GM21423 (cell line): ENCODE results near the gene CCDC149.

Experiments
- ATAC-seq: cut with Tn5 transposase; IDR thresholded peaks from one replicate; pipeline ENCODE4 v1.9.1; 2021; ENCODE audit warnings: mild to moderate bottlenecking, moderate library complexity; ENCODE audit not compliant: unreplicated experiment

The CCDC149 gene

DNA sequence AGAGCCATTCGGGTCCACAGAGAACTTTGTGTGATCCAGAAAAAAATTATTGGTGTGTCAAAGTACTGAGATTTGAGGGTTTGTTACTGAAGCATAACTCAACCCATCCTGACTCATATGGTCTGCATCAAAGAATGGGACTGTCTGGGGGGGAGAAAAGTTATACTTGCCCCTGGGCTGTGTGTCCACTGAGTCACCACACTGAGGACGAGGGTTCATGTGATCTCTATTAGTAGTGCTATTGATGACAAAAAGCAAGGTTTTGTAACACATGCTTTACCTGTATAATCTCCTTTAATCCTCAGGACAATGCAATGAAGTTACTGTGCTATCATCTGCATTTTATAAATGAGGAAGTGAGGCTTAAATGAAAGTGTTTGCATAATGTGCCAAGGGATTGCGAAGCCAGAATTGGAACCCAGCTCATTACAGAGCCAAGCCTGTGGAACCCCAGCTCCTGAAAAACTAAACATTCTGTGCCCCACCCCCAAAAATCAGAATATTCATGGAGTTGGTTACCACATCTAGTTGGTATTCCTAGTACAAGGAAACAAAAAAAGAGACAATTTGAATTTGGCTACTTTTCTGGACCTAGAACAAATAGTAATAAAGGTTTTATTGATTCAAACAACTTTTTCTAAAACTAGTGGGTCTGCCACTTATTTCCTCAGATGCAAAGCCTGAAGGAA lies 31.2 kb downstream of the CCDC149 start:
- ATAC-seq = no peak

DNA sequence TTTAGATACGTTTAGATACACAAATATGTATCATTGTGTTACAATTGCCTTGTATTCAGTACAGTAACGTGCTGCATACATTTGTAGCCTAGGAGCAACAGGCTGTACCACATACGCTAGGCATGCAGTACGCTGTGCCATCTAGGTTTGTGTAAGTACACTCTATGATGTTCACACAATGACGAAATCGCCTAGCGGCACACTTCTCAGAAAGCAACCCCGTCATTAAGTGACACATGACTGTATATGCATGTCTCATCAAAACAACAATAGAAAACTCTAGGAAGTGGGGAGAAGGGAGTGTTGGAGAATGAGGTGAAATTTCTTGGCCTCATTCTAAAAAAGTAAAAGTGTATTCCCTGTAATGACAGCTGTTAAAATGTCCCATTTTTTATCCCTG lies 32.7 kb downstream of the CCDC149 start:
- no peak for ATAC-seq

DNA sequence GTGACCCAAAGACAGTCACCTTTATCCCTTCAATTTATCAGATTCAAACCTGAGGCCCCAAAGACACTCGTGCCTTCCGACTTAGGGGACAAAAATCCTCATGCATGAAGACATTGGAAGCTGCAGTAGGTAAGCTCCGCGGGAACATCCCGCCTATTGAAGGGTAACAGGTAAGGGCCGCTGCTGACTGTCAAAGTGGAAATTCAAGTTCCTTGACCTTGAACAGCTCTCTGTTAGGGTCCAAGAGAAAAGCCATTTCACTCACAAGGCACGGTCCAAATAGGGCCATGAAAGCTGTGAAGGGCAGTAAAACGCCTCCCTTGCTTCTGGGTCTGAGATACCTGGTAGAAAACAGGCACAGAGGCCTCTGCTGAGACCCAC lies 34.2 kb downstream of the CCDC149 start:
- ATAC-seq = no peak

DNA sequence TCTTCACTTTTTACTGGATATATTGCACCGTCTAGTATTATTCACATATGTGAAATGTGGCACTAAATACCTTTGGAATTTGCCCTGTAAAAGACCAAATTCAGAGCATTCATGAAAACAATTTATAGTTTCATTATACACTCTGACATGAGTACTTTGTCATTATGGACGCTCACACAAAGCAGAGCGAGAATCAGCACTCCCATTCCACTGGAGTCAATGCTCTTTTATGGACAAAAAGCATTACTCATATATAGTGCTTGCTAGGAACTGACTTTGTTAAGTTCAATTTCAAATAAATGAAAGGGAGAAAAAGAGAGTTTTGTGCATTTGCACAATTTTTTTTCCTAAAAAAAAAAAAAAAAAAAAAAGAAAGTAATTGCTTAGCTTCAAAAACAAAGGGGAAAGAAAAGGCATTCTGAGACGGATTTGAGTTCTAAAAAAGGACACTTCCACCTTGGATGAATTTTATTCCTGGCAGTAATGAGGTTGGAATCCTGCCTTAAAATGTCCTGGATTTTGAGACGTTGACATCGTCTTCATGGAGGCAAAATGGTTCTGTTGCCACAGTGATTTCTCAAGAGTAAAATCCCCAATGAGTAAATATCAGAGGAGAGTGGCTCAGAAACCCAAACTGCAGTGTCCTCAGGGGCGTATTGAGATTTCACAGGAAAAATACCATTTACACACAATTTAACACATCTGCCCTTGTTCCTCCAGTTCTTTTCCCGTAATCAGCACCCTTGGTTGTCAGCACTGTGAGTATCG lies 34.8 kb downstream of the CCDC149 start:
- no peak for ATAC-seq

DNA sequence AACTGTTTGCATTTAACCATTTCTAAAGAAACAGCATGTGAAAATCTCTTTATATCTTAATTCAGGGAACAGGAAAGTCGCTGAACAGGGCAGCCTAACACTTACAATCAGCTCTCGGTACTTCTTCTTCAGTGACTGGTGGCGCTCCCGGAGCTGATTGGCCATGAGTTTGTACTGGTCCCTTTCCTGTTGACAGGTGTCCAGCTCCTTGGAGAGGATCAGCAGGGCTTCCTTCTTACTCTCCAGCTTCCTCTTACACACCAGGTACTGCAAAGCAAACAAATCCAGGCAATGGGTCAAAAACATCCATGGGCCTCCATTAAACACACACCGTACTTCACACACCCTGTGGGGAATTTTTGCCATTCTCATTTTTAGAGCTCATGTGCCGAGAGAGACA lies 36.4 kb downstream of the CCDC149 start:
- ATAC-seq = no peak

DNA sequence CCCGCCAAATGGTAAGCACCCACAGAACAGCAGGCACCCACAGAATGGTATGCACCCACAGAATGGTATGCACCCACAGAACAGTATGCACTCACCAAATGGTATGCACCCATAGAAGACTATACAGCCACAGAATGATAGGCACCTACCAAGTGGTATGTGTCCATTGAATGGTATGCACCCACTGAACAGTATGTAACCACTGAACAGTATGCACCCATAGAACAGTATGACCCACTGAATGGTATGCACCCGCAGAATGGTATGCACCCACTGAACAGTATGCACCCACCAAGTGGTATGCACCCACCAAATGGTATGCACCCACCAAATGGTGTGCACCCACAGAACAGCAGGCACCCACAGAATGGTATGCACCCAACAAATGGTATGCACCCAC lies 40.1 kb downstream of the CCDC149 start:
- no peak for ATAC-seq

DNA sequence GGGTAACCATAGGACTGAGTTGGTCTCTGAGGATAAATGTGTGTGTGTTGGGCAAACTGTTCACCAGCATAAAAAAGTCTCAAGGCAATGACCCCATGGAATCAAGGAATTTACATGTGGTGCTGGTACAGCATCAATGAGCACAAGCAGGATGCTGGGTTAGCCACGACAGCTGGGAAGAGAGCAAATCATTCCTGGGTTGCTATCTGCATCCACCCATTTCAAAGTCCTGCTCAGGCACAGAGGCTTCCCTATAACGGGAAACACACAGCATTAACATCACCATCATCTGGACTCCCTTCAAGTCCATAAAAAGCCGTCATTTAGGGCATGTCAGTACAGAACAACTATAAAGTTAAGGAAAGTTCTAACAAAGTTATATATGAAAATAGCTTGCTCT lies 41.6 kb downstream of the CCDC149 start:
- ATAC-seq = no peak

DNA sequence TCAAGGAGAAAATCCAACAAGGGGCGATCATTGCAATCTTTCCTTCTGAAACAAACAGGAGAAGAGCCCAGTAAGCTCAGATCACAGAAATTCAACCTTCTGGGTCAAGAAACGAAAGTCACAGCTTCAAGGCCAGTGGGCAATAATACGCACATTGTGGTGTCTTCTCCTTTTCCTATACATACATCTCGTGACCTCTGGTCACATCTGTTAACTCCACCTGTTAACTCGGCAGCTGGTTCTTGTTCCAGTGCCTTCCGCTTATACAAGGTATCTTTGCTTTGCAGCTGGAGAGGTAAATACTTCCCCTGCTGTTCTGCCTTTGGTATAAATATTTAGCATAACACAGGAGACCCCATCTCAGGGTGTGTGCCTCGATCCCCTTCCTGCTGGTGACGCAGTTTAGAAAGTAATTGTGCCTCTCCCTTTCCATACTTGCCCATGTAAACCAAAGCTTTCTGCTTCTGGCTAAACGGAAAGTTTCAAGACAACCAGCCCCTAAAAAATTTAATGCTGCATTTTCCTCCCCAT lies 45.0 kb downstream of the CCDC149 start:
- no peak for ATAC-seq

DNA sequence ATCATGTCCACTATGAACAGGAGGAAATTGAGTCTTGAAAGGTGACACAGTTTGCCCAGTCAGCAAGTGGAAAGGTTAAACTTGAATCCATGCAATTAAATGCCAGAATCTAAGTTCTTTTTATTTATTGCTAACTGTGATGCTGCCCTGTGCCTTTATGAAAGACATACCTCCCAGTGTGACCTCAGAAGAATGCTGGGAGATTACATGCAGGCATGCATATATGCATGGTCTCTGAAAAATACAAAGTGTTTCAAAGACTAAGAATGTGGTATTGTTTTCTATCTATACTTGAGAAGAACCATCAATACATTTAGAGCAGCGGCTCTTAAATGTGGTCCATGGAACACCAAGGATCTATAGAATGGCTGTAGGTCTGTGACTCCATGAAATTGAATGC lies 45.6 kb downstream of the CCDC149 start:
- no peak for ATAC-seq

DNA sequence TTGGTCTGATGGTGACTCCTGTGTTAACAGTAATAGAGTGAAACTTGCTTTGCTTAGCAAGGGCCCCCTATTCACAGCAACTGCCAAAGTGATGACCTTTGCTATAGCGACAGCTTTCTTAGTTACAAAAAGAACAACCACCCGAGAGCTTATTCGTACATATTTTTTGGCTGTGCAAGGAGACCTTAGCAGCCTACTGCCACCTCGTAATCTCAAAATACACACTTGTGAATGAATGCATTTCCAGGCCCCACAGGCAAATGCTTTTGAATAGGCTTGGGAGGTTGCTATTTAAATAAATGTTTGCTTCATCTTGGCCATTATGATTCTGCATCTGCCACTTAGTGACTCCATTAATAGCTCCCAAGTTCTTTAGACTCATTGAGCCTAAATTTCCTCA lies 47.4 kb downstream of the CCDC149 start:
- no peak for ATAC-seq

DNA sequence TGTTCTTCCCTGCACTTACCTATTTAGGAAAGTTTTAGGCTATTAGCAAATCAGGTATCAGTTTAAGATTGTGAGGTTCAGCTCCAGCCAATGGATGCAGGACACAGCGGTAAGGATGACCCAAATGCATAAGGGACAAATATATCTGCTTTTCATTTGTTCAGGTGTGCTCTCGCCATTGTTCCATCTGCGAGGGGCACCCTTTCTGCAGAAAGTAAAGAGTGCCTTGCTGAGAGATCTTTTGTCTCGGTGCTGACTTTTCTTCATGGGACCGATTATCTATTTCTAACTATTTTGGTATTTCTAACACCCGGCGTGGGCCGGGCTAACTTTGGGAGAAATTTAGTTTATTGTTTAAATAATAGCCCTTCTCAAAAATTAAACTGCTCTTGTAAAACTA lies 49.0 kb downstream of the CCDC149 start:
- ATAC-seq = no peak

DNA sequence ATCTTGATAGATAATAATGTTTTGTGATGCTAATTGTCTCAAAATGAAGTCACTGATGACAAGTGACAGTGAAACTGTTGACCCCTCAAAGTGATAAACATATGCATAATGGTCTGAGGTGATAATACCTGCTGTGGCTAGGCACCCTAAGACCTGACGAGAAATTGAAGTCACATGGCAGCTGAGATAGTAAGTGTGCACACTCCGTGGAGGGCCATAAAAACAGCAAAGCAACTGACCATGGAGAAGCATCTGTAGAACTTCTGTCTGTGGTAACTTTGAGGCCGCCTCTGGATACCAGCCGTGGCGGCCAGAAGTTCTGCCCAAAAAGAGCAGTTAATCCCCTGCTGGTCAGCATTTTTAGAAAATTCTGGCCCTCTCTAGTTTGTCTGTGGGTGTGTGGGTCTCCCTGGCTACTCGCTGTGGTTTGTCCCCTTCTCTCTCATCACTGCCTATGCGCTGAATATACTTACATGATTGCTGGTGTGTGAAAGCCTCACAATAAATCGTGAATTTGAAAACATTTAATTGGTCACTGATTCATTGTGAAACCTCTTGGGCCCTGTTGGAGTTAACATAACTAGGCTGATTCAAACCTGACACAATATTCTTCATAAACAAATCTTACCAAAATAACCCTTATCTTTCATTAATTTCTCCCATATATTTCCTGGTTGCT lies 50.6 kb downstream of the CCDC149 start:
- ATAC-seq = no peak

DNA sequence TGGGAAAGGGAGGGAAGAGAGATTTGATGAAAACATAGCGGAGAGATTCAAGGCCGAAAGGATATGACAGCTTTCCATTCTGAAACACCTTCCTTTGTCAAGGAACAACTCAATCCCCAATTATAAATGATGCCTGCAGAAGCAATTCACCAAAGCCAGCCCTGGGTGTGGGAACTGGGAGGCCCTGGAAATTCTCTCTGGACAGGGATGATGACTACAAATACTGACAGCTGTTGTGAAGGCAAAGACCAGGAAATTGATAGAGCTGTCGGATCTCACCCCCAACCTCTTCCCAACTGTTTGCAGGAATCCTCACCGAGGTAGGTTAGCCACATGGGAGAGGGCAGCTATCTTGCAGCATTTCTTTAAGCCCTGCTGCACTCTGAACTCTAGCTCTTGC lies 54.3 kb downstream of the CCDC149 start:
- ATAC-seq = no peak

DNA sequence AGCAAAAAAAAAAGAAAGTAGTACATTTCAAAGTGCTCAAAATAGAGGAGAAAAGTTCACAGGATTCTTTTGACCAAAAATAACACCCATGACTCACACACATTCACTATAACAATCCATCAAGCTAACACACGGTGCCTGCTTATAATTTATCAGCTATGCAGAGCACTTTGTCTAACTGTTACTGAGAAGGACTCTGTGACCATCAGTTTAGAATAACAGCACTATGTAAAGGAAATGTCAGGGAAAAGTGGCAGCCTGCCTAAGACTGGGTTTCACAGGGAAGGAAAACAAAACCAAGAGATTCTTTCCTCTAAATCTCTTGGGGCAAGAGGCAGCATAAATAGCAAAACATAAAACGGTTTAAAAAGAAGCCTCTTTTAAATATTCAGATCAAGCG lies 54.8 kb downstream of the CCDC149 start:
- no peak for ATAC-seq

DNA sequence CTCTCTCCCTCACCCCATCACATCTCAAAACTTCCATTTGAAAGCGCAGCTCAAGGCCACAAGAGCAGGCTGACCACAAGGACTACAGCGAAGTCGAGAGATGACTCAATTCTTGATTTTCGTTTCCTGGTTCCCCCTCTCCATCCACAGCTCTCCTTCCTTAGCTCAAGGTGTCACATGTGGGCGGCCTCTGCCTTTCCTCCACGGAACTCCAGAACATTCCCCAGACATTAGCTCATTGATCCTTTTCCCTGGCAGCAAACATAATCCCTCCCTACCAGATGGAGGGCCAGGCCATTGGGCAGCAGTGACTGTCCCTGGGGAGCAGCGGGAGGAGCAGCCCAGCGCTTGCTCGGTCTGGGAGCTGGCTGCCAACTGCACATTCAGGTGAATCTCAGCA lies 56.3 kb downstream of the CCDC149 start:
- ATAC-seq = peak; percentile 83

DNA sequence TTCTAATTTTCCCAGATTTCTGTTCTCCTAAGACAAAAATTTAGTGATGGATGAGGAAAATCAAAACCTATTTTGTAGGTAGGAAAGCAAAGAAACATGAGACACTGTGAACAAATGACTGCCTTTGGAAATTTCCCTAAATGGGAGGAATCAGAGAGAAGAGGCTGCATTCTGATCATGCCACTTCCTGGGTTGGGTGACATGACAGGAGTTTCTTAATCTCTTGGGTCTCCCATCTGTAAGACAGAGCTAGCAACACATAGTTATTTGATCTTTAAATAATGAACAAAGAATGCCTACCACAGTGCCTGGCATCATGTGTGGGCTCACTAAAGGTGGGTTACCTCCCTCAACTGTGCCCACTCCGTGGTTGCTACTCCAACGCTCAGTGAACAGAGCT lies 57.1 kb downstream of the CCDC149 start:
- ATAC-seq = no peak

DNA sequence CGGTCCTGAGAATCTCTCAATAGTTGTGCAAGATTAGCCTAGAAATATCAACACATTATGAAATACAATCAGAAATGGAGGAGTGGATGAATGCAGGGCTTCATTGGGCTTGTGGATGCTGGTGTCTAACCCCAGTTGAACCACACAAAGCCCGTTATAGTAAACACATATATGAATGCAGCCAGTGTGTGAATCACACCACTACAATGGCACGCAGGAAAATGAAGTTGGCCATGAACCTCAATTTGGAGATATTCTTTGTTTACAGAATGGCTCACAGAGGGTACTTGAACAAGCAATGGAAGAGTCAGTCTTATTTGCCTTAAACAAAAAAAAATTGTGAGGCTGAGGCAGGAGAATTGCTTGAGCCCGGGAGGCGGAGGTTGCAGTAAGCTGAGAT lies 59.7 kb downstream of the CCDC149 start:
- ATAC-seq = no peak

DNA sequence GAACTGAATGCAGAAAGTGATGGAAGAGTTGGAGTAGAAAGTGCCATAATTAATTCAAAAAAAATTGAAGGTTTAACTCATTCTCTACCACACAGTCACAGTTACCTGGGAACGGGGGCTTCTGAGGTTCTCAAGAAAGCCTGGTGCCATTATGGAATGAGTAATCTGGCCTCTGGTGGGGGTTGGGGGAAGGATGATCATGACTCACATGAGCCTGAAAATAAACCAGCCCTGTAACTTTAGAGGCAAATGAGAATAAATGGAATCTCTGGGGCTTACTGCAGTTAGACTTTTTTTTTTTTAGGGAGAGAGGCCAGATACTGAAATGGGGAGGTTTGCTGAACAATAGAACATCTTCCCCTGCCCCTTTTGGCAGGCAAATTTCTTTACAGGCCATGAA lies 62.2 kb downstream of the CCDC149 start:
- ATAC-seq = no peak

DNA sequence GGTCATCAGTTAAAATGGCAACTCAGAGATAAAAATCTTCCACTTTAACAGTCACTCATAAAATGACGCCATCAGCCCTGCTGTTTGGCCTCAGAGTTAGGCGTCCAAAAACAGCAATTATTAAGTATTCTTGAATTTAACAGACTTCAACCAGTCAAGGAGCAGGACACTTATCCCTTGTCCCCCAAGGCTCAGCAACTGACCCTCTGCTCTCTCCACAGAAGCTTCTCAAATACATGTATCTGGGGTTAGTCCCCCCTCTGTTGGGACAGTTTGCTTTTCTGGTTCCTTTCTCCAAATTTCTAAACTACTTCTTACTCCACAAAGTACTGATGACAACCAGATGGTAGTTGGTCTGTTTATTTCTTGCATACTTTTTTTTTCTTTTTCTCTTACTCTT lies 63.1 kb downstream of the CCDC149 start:
- ATAC-seq = no peak

DNA sequence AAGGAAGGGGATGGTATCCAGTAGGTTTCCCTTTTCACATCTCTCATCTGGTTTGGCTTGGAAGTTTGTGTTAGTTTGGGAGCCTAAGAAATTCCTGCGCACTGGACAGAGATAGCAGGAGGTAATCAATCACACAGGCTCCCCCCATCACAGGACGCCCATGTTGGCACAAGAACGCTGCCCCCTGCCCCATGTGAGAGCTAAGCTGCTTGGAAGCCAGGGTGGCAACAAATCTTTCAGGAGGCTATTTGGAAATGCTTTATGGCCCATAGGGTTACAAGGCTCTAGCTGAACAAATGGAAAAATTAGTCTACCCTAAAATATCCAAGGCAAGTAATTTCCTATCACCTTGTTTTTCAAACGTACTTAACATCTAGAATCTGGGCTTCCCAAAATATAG lies 63.5 kb downstream of the CCDC149 start:
- no peak for ATAC-seq

DNA sequence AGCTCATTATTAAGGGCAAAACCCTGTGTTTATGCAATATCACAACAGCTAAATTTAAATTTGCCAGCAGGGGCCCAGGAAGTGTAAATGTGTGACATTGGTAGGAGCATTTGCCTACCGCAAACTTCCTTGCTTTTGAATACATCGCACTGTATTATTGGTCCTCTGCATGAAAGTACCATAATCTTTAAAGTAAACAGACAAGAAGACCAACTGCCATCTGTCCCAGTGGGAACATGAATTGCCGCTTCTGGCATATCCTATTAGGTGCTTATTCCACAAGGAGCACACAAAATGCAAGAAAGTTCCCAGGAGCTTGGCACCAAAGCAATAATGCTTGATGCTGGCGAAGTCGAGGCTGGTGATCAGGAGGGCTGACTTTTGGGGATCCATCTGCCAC lies 66.1 kb downstream of the CCDC149 start:
- ATAC-seq = no peak

DNA sequence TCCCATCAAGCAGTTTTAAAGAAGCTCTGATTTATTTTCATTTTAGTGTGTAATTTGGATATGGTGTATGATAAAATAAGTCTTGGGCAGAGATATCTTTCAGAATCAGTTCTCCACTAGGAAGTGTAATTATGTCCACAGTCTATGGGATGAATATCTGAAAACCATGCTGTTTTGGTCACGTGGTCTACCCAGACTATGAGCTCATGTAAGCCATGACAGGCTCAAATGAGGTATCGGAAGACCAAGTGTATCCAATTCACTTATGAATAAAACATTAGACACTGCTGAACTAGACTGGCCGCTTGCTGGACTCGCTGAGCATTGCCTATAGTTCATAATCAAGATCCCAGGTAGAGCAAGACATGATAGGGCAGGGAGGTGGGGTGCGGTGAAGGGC lies 66.9 kb downstream of the CCDC149 start:
- no peak for ATAC-seq
